CD4-positive, alpha-beta T cell (primary cell): ENCODE data around the gene MRPS16. TPM values are rescaled to one million over a fixed set of nuclear protein-coding genes. Genes with fewer than 3 reads are reported as not detected.

Experiments used
- ATAC-seq: fragments of 200-7000 bp; cut with Tn5 transposase; one replicate; pipeline ENCODE4 v1.10.0; 2022; ENCODE audit warnings: mild to moderate bottlenecking; ENCODE audit not compliant: poor library complexity
- CTCF ChIA-PET: fragments of 350-600 bp; sonication (Branson Sonifier 250); formaldehyde crosslinking; loops from one replicate; lab custom pipeline; 2021; ENCODE audit warnings: antibody characterized with exemption, inconsistent platforms; lab: Charles Lee
- POLR2A ChIA-PET: fragments of 350-600 bp; sonication (Branson Sonifier 250); formaldehyde crosslinking; loops from one replicate; lab custom pipeline; 2021; ENCODE audit warnings: antibody characterized with exemption, inconsistent platforms; lab: Charles Lee
- DNase-seq, 14 experiments: peaks; one replicate each; pipeline ENCODE4 v3.0.0-alpha.2; 2013 to 2020; ENCODE audit warnings: mixed read lengths in 2 of 14
- H3K27ac ChIP-seq, 2 donors: one replicate each; pipeline versions ENCODE4 v1.5.1 to v1.7.0; 2013; ENCODE audit warnings: low read length in 2 of 2, low read depth in 1 of 2, mild to moderate bottlenecking in 1 of 2
- H3K27me3 ChIP-seq, 2 experiments: 1 replicate in 1 of 2; 2 replicates in 1 of 2; pipeline versions ENCODE4 v1.6.1 to v1.7.0; 2013; ENCODE audit warnings: low read length in 2 of 2, control low read depth in 1 of 2, mild to moderate bottlenecking in 1 of 2, moderate library complexity in 1 of 2; ENCODE audit not compliant: insufficient read depth in 2 of 2, control insufficient read depth in 1 of 2
- H3K36me3 ChIP-seq: one replicate; pipeline ENCODE4 v1.6.1; 2013; ENCODE audit warnings: low read length, control low read depth; ENCODE audit not compliant: insufficient read depth
- H3K4me1 ChIP-seq: one replicate; pipeline ENCODE4 v1.6.1; 2013; ENCODE audit warnings: low read length, control low read depth; ENCODE audit not compliant: insufficient read depth
- H3K4me3 ChIP-seq: one replicate; pipeline ENCODE4 v1.5.1; 2013; ENCODE audit warnings: mild to moderate bottlenecking, low read length, moderate library complexity
- H3K9me3 ChIP-seq, 2 experiments: 1 replicate in 1 of 2; 2 replicates in 1 of 2; pipeline versions ENCODE4 v1.6.1 to v1.7.0; 2013; ENCODE audit warnings: low read length in 2 of 2, mild to moderate bottlenecking in 2 of 2, control low read depth in 1 of 2, moderate library complexity in 1 of 2; ENCODE audit not compliant: control insufficient read depth in 1 of 2, insufficient read depth in 1 of 2
- H3K27ac Mint-ChIP-seq: one replicate; pipeline ENCODE4 v1.8.0; 2020; ENCODE audit warnings: mixed read lengths
- H3K27me3 Mint-ChIP-seq: one replicate; pipeline ENCODE4 v1.8.0; 2021; ENCODE audit warnings: mixed read lengths
- H3K36me3 Mint-ChIP-seq: one replicate; pipeline ENCODE4 v1.8.0; 2021; ENCODE audit warnings: low read depth, mixed read lengths
- H3K4me1 Mint-ChIP-seq: one replicate; pipeline ENCODE4 v1.8.0; 2021; ENCODE audit warnings: low read depth, mixed read lengths
- H3K4me3 Mint-ChIP-seq: one replicate; pipeline ENCODE4 v1.8.0; 2020; ENCODE audit warnings: mild to moderate bottlenecking, mixed read lengths
- H3K9me3 Mint-ChIP-seq: one replicate; pipeline ENCODE4 v1.8.0; 2020; ENCODE audit warnings: mixed read lengths
- CTCF ChIP-seq: fragments of 200-600 bp; IDR thresholded peaks from one replicate; pipeline ENCODE4 v1.8.0; 2022; ENCODE audit warnings: antibody characterized with exemption, mild to moderate bottlenecking
- intact Hi-C, 2 experiments: fragments of 100-400 bp; cut with DNase I in 1 of 2; cut with micrococcal nuclease in 1 of 2; formaldehyde crosslinking; loops; one replicate each; pipeline versions ENCODE4 v1.15.1 to v1.9.0; 2023 to 2025; cut with DNase I, micrococcal nuclease
- total RNA-seq, 174 experiments: library from RNA in 2 of 174; stranded (reverse) in 2 of 174; gene quantifications; one replicate each; pipeline ENCODE4 v1.2.3 and lab custom pipeline; 2021 to 2026

Gene MRPS16
- total RNA-seq, 2 experiments from 2014 or later: 28.3 to 31.9 TPM

DNA sequence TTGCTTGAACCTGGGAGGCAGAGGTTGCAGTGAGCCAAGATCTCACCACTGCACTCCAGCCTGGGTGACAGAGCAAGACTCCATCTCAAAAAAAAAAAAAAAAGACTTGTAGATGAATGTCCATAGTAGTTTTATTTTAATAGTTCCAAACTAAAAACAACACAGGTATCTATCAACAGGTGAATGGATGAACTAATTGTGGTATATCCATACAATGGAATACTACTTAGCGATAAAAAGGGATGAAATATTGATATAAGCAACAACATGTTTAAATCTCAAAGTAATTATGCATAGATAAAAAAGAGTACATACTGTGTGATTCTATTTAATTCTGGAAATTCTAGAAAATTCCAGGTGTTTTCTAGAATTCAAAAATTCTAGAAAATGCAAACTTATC is 37.5 kb upstream of the MRPS16 start:
- intact Hi-C loops: no loop called here
- H3K27me3 Mint-ChIP-seq: no peaks in the 10 kb centered on the region
- CTCF ChIA-PET: no interaction called here
- H3K36me3 Mint-ChIP-seq: peaks cover 17% of the 10 kb centered on the region
- Histone ChIP-seq H3K4me1 (no peaks in the 10 kb centered on the region), H3K27ac (no peak overlapping the region), H3K36me3 (no peaks in the 10 kb centered on the region), H3K9me3 (peaks cover 0 to 7% of the 10 kb centered on the region in 2 experiments), H3K4me3 (no peak overlapping the region), H3K27me3 (no peaks in the 10 kb centered on the region)
- POLR2A ChIA-PET: no interaction called here
- no peak overlapping the region for H3K4me3 Mint-ChIP-seq
- no peak overlapping the region for H3K27ac Mint-ChIP-seq
- ATAC-seq (no peak), DNase-seq (no peak)
- peaks cover 3% of the 10 kb centered on the region for H3K9me3 Mint-ChIP-seq
- TF ChIP-seq CTCF: no peak
- H3K4me1 Mint-ChIP-seq: no peaks in the 10 kb centered on the region

DNA sequence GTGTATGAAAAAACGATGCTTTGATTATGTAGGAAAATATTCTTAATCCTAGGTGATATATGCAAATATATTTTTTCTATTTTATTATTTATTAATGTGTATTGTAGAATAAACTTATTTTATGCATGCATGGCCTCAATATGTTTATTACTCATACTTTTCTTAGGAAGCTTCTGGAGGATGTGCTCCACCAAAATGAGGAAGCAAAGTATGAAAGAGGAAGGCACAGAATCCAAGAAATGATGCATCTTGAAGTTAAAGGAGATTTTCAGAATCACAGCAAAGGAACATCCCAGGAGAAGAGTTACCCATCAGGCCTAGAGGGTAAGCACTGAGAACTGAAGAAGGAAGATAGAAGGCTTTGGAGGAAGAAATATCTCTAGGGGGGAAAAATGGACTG is 35.0 kb upstream of the MRPS16 start:
- H3K36me3 Mint-ChIP-seq: peaks cover 17% of the 10 kb centered on the region
- H3K9me3 Mint-ChIP-seq: peaks cover 3% of the 10 kb centered on the region
- TF ChIP-seq CTCF: no peak
- ChIA-PET POLR2A (no interaction called here), CTCF (no interaction called here)
- intact Hi-C loops: no loop called here
- H3K9me3 ChIP-seq: peaks cover 0 to 7% of the 10 kb centered on the region in 2 experiments
- DNase-seq (peak in 2 of 14 experiments; percentile 3 to 8), ATAC-seq (no peak)
- H3K27ac Mint-ChIP-seq: no peak overlapping the region
- no peaks in the 10 kb centered on the region for H3K4me1 ChIP-seq
- H3K4me3 Mint-ChIP-seq: no peak overlapping the region
- H3K4me3 ChIP-seq: no peak overlapping the region
- no peaks in the 10 kb centered on the region for H3K27me3 ChIP-seq
- H3K27me3 Mint-ChIP-seq: no peaks in the 10 kb centered on the region
- H3K27ac ChIP-seq: no peak overlapping the region
- no peaks in the 10 kb centered on the region for H3K4me1 Mint-ChIP-seq
- H3K36me3 ChIP-seq: no peaks in the 10 kb centered on the region

- H3K4me1 ChIP-seq: no peaks in the 10 kb centered on the region
- ChIA-PET POLR2A (no interaction called here), CTCF (no interaction called here)
- H3K27me3 ChIP-seq: no peaks in the 10 kb centered on the region
- H3K4me3 Mint-ChIP-seq: no peak overlapping the region
- ATAC-seq (no peak), DNase-seq (no peak)
- H3K36me3 Mint-ChIP-seq: no peaks in the 10 kb centered on the region
- H3K4me1 Mint-ChIP-seq: no peaks in the 10 kb centered on the region
- intact Hi-C loops: no loop called here
- H3K27ac Mint-ChIP-seq: no peak overlapping the region
- H3K9me3 Mint-ChIP-seq: no peaks in the 10 kb centered on the region
- H3K9me3 ChIP-seq: no peaks in the 10 kb centered on the region
- no peak overlapping the region for H3K27ac ChIP-seq
- no peak for TF ChIP-seq CTCF
- H3K27me3 Mint-ChIP-seq: no peaks in the 10 kb centered on the region
- no peak overlapping the region for H3K4me3 ChIP-seq
- H3K36me3 ChIP-seq: no peaks in the 10 kb centered on the region
Observed at GRCh38 chr10:73281097-73281496, 28.7 kb upstream of the MRPS16 start.
